K562 (cell line): ENCODE results near the gene TMC8. TPM values are rescaled to one million over a fixed set of nuclear protein-coding genes. Genes with fewer than 3 reads are reported as not detected.

Source experiments
- ATAC-seq: fragments of 200-7000 bp; cut with Tn5 transposase; 3 replicates; pipeline ENCODE4 v1.9.1; 2020; ENCODE audit warnings: moderate library complexity
- BruUV-seq: library from RNA; stranded (reverse); fragments of 400-500 nt; replicated peaks from 2 replicates; lab custom pipeline; 2021; lab: Mats Ljungman, UMichigan
- CTCF ChIA-PET: fragments of 300-600 bp; formaldehyde crosslinking; extraction: SDS; loops from one replicate; lab custom pipeline; 2021; ENCODE audit warnings: low intra/inter-chr PET ratio; lab: Yijun Ruan, JAX
- POLR2A ChIA-PET: fragments of 300-600, 350-650 bp; sonication (Branson Sonifier 250); formaldehyde crosslinking; extraction: SDS; loops from one replicate; lab custom pipeline; 2021; ENCODE audit warnings: antibody characterized with exemption, inconsistent platforms; lab: Yijun Ruan, JAX
- DNase-seq, 4 experiments: peaks; one replicate each; pipeline versions ENCODE4 v3.0.0 to v3.0.0-alpha.2; 2011 to 2018; ENCODE audit warnings: low spot score in 3 of 4, mixed read lengths in 3 of 4; ENCODE audit errors: extremely low read depth in 1 of 4
- FAIRE-seq: peaks from 2 replicates; lab custom pipeline; 2011; peaks lifted over from hg19 to GRCh38; lab: Jason Lieb, UNC
- H2AFZ ChIP-seq: 2 replicates; pipeline ENCODE4 v1.6.0; 2011; ENCODE audit warnings: low read depth, low read length, control low read depth, inconsistent platforms
- H3K27ac ChIP-seq: fragments of 200-600 bp; 3 replicates; pipeline ENCODE4 v1.8.0; 2011; ENCODE audit warnings: low read depth, mild to moderate bottlenecking, control low read depth, inconsistent platforms, low read length, moderate library complexity, mixed read lengths; ENCODE audit errors: extremely low read depth
- H3K27me3 ChIP-seq, 2 experiments: fragments of 300-600 bp in 1 of 2; 2 replicates in 1 of 2; 3 replicates in 1 of 2; pipeline versions ENCODE4 v1.6.0 to v1.8.0; 2011; ENCODE audit warnings: inconsistent platforms in 2 of 2, low read length in 2 of 2, mild to moderate bottlenecking in 1 of 2, mixed read lengths in 1 of 2, moderate library complexity in 1 of 2; ENCODE audit not compliant: control insufficient read depth in 2 of 2, insufficient read depth in 2 of 2
- H3K36me3 ChIP-seq: fragments of 300-600 bp; 3 replicates; pipeline ENCODE4 v1.8.0; 2011; ENCODE audit warnings: mild to moderate bottlenecking, low read length, inconsistent platforms; ENCODE audit not compliant: control insufficient read depth, insufficient read depth
- H3K4me1 ChIP-seq, 2 experiments: fragments of 200-600 bp in 1 of 2; replicated peaks in 1 of 2; 2 replicates in 1 of 2; 3 replicates in 1 of 2; pipeline versions ENCODE4 v1.5.1 to v1.8.0; 2011; ENCODE audit warnings: inconsistent platforms in 2 of 2, low read length in 2 of 2, mild to moderate bottlenecking in 1 of 2, mixed read lengths in 1 of 2, moderate library complexity in 1 of 2; ENCODE audit not compliant: control insufficient read depth in 2 of 2, insufficient read depth in 2 of 2
- H3K4me2 ChIP-seq: 2 replicates; pipeline ENCODE4 v1.6.1; 2011; ENCODE audit warnings: low read length, control low read depth, inconsistent platforms, mixed read lengths; ENCODE audit not compliant: insufficient read depth
- H3K4me3 ChIP-seq: fragments of 200-600 bp; sonication (generic), shearing (Covaris generic); 2 replicates; pipeline ENCODE4 v1.5.1; 2016; ENCODE audit warnings: control low read depth, inconsistent platforms
- H3K79me2 ChIP-seq: fragments of 200-600 bp; 3 replicates; pipeline ENCODE4 v1.8.0; 2011; ENCODE audit warnings: low read length, inconsistent platforms; ENCODE audit not compliant: control insufficient read depth, insufficient read depth
- H3K9ac ChIP-seq, 2 experiments: 2 replicates each; pipeline versions ENCODE4 v1.6.0 to v1.6.1; 2011; ENCODE audit warnings: low read depth in 2 of 2, low read length in 2 of 2, control low read depth in 1 of 2, inconsistent platforms in 1 of 2, mild to moderate bottlenecking in 1 of 2, mixed read lengths in 1 of 2; ENCODE audit not compliant: insufficient read depth in 1 of 2
- H3K9me1 ChIP-seq: one replicate; pipeline ENCODE4 v1.6.0; 2011; ENCODE audit warnings: inconsistent platforms, mild to moderate bottlenecking, low read length, moderate library complexity; ENCODE audit not compliant: control insufficient read depth, insufficient read depth
- H3K9me3 ChIP-seq: replicated peaks from 2 replicates; pipeline ENCODE4 v1.5.1; 2011; ENCODE audit warnings: low read depth, low read length, inconsistent platforms; ENCODE audit not compliant: control insufficient read depth, insufficient read depth
- H4K20me1 ChIP-seq: replicated peaks from 2 replicates; pipeline ENCODE4 v1.6.1; 2011; ENCODE audit warnings: low read length, inconsistent platforms, mixed read lengths; ENCODE audit not compliant: control insufficient read depth, insufficient read depth
- BDP1 ChIP-seq: IDR thresholded peaks from 3 replicates; pipeline ENCODE4 v1.6.1; 2011; ENCODE audit not compliant: insufficient read length, insufficient read depth
- CCAR2 ChIP-seq: fragments of 200-400 bp; formaldehyde crosslinking; IDR thresholded peaks from 2 replicates; pipeline ENCODE4 v1.6.1; 2017; ENCODE audit warnings: mild to moderate bottlenecking, low read depth, low read length
- DPF2 ChIP-seq: fragments of 450-650 bp; IDR thresholded peaks from 2 replicates; pipeline ENCODE4 v1.6.1; 2016
- ERF ChIP-seq: fragments of 450-650 bp; formaldehyde crosslinking; IDR thresholded peaks from 2 replicates; pipeline ENCODE4 v1.4.0; 2020; ENCODE audit warnings: mild to moderate bottlenecking, mixed read lengths
- FIP1L1 ChIP-seq: fragments of 200-400 bp; formaldehyde crosslinking; IDR thresholded peaks from 2 replicates; pipeline ENCODE4 v1.6.1; 2018; ENCODE audit warnings: mild to moderate bottlenecking, low read depth, low read length; ENCODE audit not compliant: poor library complexity, severe bottlenecking
- GTF3C2 ChIP-seq: IDR thresholded peaks from 3 replicates; pipeline ENCODE4 v1.6.1; 2011; ENCODE audit warnings: borderline replicate concordance, mild to moderate bottlenecking, moderate library complexity; ENCODE audit not compliant: insufficient read length; ENCODE audit errors: extremely low read depth
- HSF4 ChIP-seq: fragments of 250-450 bp; sonication (Bioruptor Pico); IDR thresholded peaks from 2 replicates; pipeline ENCODE4 v2.1.2; 2022; ENCODE audit warnings: mild to moderate bottlenecking, moderate library complexity, borderline replicate concordance
- KLF16 ChIP-seq: IDR thresholded peaks from 2 replicates; pipeline ENCODE4 v1.6.1; 2016; ENCODE audit warnings: antibody characterized with exemption
- POLR2AphosphoS5 ChIP-seq: IDR thresholded peaks from 2 replicates; pipeline ENCODE4 v1.6.1; 2011; ENCODE audit warnings: mild to moderate bottlenecking, low read depth, low read length, moderate library complexity; ENCODE audit not compliant: control insufficient read depth, insufficient read depth
- PURB ChIP-seq: sonication (generic); formaldehyde crosslinking; IDR thresholded peaks from 2 replicates; pipeline ENCODE4 v1.9.0; 2021; ENCODE audit warnings: low read depth, mild to moderate bottlenecking, missing genetic modification reagents
- RBFOX2 ChIP-seq: fragments of 200-400 bp; formaldehyde crosslinking; IDR thresholded peaks from 2 replicates; pipeline ENCODE4 v1.6.1; 2017; ENCODE audit warnings: low read depth, mild to moderate bottlenecking, low read length, moderate library complexity
- RBM22 ChIP-seq: fragments of 200-400 bp; formaldehyde crosslinking; IDR thresholded peaks from 2 replicates; pipeline ENCODE4 v1.6.1; 2018; ENCODE audit warnings: low read length, low read depth; ENCODE audit not compliant: poor library complexity, severe bottlenecking
- SP2 ChIP-seq: IDR thresholded peaks from 2 replicates; pipeline ENCODE4 v1.6.1; 2011; ENCODE audit warnings: mild to moderate bottlenecking, low read depth, low read length, moderate library complexity; ENCODE audit not compliant: poor library complexity, severe bottlenecking; ENCODE audit errors: extremely low read depth
- SUPT5H ChIP-seq: fragments of 450-650 bp; IDR thresholded peaks from 2 replicates; pipeline ENCODE4 v1.6.1; 2016
- TFAM ChIP-seq: fragments of 250-450 bp; sonication (Bioruptor Pico); conservative IDR thresholded peaks from 2 replicates; pipeline ENCODE4 v1.5.0; 2021; ENCODE audit warnings: mild to moderate bottlenecking, moderate library complexity
- ZBTB34 ChIP-seq: fragments of 250-450 bp; sonication (Bioruptor Pico); IDR thresholded peaks from 2 replicates; pipeline ENCODE4 v1.8.0; 2021; ENCODE audit warnings: mild to moderate bottlenecking, moderate library complexity
- ZNF668 ChIP-seq: fragments of 250-450 bp; sonication (Bioruptor Pico); IDR thresholded peaks from 2 replicates; pipeline ENCODE4 v1.8.0; 2022; ENCODE audit warnings: mild to moderate bottlenecking, inconsistent platforms
- WGBS: fragments of 100-300 bp; shearing (Covaris generic); methylation state at CpG from one replicate; pipeline ENCODE4 v1.1.6; 2016; ENCODE audit warnings: low coverage, mixed read lengths; ENCODE audit not compliant: insufficient coverage; ENCODE audit errors: missing lambda C conversion rate; 5-methylcytosine and 5-hydroxymethylcytosine counted together
- in situ Hi-C: fragments of 300-500 bp; cut with MboI; formaldehyde crosslinking; loops from 4 replicates; pipeline ENCODE4 v1.15.0; 2018; ENCODE audit warnings: inconsistent platforms, mixed read lengths
- intact Hi-C: fragments of 100-400 bp; cut with micrococcal nuclease; formaldehyde crosslinking; loops from 2 replicates; pipeline ENCODE4 v1.14.2; 2022
- polyA plus RNA-seq, 8 experiments: library from polyadenylated mRNA; depleted of rRNA in 4 of 8; stranded (reverse) in 5 of 8; unstranded in 3 of 8; fragments of >200 nt; fragmentation: Nextera tagmentation in 2 of 8; fragmentation: Illumina TruSeq in 1 of 8; extraction: Ambion mirVana in 2 of 8; extraction: Trizol in 1 of 8; gene quantifications; 2 replicates each; pipeline versions ENCODE4 v1.2.1 to v1.2.3, GENCODE V29; 2011 to 2014; ENCODE audit warnings: inconsistent platforms in 1 of 8, missing spikeins in 1 of 8
- total RNA-seq, 7 experiments: library from RNA; depleted of rRNA in 6 of 7; stranded (reverse); fragments of >200 nt in 6 of 7; fragmentation: Illumina TruSeq in 2 of 7; extraction: Trizol in 2 of 7; gene quantifications; 2 replicates each; pipeline versions ENCODE4 v1.2.1 to v1.2.3, GENCODE V29; 2011 to 2021; ENCODE audit warnings: low replicate concordance in 1 of 7

TMC8 gene
- total and polyA plus RNA-seq, 9 of the 15 experiments (the other 6 are each of a cell fraction or from before 2014, with no cell fraction given): 0.13 to 10.9 (median 2.8) TPM

- no peak for TF ChIP-seq KLF16
- no peak for TF ChIP-seq HSF4 (CRISPR knock-in tag)
- no peak for TF ChIP-seq ERF (CRISPR knock-in tag)
- TF ChIP-seq GTF3C2: no peak
- TF ChIP-seq DPF2: no peak
- TF ChIP-seq TFAM (CRISPR knock-in tag): no peak
- TF ChIP-seq PURB (CRISPR knock-in tag): no peak
These were observed 42.6 kb downstream of the TMC8 start (continued) for GRCh38 chr17:78173097-78173715.

GRCh38 chr17:78174346-78174869 lies 43.8 kb downstream of the TMC8 start:
- intact Hi-C loops (no loop called here), in situ Hi-C loops (loop anchor here (5.0 kb wide), 1 partner anchor 62 kb away; no protein-coding TSS in a partner anchor)
- Histone ChIP-seq H3K4me1 (peaks cover 13 to 63% of the 10 kb centered on the region in 2 experiments), H3K36me3 (peaks cover 93% of the 10 kb centered on the region; the same call in 2 of the 3 replicates), H3K4me2 (no peak overlapping the region), H3K9ac (peak overlapping the region in 1 of 2 experiments; percentile 62; a peak in 2 of 4 replicates), H3K9me1 (peaks cover 3% of the 10 kb centered on the region), H2AFZ (no peak overlapping the region), H3K4me3 (no peak overlapping the region), H4K20me1 (peaks cover 14% of the 10 kb centered on the region), H3K27ac (no peak overlapping the region; the same call in 2 of the 3 replicates), H3K9me3 (no peaks in the 10 kb centered on the region), H3K27me3 (no peaks in the 10 kb centered on the region), H3K79me2 (peaks cover 22% of the 10 kb centered on the region)
- ChIA-PET CTCF (no interaction called here), POLR2A (interaction anchor here (0.6 to 3.7 kb wide), 9 partner anchors 10 to 89 kb away, joined by 3 to 27 read pairs (median 4); partner anchors contain the start of genes AFMID and TK1)
- 92% methylated on average over 12 of the region's 15 CpGs for WGBS
- BruUV-seq: TSS peak; percentile 48
- ATAC-seq: no peak
- no peak for FAIRE-seq
- DNase-seq: no peak
- peak; percentile 75 for TF ChIP-seq RBFOX2
- TF ChIP-seq RBM22: peak; percentile 95
- TF ChIP-seq POLR2AphosphoS5: peak; percentile 11; the same call in 1 of the 2 replicates
- TF ChIP-seq BDP1: no peak
- peak; percentile 39 for TF ChIP-seq FIP1L1
- TF ChIP-seq ZNF668: no peak
- TF ChIP-seq CCAR2: no peak
- TF ChIP-seq SP2: no peak
- no peak for TF ChIP-seq ZBTB34 (CRISPR knock-in tag)
- peak; percentile 69 for TF ChIP-seq SUPT5H
